GM18873 (cell line): ENCODE data around the gene TOP1.

Experiments used
- ATAC-seq: cut with Tn5 transposase; IDR thresholded peaks from one replicate; pipeline ENCODE4 v1.9.1; 2021; ENCODE audit warnings: mild to moderate bottlenecking, moderate library complexity, moderate number of reproducible peaks; ENCODE audit not compliant: unreplicated experiment, low FRiP score

TOP1 gene

DNA sequence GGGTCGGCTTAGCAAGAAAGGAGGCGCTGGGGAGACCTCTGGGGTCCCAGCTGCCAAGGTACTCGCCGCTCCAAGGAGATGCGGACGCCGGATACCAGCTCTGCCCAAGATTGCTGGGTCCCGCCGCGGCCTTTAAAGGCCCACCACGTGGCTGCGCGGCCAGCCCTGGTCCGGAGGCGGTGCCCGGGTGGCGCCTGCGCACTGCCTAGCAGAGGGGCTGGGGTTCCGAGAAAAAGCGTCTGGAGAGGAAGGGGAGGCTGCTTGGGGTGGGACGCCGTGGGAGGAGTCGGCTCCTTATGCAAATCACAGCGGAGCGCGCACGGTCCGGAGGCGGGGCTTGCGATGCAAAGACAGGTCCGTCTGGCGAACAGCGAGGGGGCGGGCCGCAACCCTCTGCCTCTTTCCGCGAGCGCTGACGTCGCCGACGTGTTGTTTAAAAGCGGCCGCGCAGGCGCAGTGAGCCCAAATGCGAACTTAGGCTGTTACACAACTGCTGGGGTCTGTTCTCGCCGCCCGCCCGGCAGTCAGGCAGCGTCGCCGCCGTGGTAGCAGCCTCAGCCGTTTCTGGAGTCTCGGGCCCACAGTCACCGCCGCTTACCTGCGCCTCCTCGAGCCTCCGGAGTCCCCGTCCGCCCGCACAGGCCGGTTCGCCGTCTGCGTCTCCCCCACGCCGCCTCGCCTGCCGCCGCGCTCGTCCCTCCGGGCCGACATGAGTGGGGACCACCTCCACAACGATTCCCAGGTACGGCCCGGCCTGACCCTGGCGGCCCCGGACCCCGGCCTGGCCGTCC lies at the start of gene TOP1:
Gene TOP1 (plus strand): TSS at position 464 of the 791 bp plus-strand sequence. CDS start 246 bp downstream, at position 710.
- ATAC-seq: peak; percentile 90

- no peak for ATAC-seq
These were observed 49.4 kb upstream of the TOP1 start for GRCh38 chr20:40979247-40979646.

DNA sequence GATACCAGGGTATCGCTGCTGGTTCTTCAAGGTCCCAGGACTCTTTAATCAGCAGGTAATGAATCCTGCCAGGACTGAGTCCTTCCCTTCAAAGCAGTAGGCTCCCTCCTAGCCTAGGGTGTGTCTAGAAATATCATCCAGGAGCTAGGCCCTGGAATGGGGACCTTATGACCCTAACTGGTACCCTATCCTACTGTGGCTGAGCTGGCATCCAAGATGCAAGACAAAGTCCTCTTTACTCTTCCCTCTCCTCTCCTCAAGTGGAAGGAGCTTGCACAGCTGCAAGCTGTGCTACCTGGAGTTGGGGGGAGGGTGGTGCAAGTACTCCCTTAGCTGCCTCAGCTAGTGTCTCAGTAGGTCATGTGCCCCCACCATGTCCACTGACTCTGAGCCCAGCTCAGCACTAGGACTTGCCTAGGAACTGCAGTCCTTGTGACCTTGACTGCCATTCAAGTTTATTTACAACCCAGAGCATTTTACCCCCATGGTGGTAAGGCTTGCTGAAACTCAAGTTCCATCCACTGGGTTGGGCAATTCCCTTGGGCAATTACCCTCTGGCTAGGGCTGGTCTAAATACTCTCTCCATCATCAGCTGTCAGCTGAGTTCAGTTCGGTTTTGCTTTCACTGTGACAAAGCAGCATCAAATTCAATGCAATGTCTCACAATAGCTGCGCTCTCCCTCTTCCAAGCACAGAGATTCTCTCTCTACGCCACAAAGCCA lies 48.4 kb upstream of the TOP1 start:
- ATAC-seq: no peak

- ATAC-seq: no peak
These were observed 47.8 kb upstream of the TOP1 start for GRCh38 chr20:40980828-40981310.

GRCh38 chr20:40982415-40983145 lies 46.0 kb upstream of the TOP1 start:
- ATAC-seq: no peak

GRCh38 chr20:40983898-40984297 lies 44.7 kb upstream of the TOP1 start:
- ATAC-seq: no peak

GRCh38 chr20:40984496-40984895 lies 44.1 kb upstream of the TOP1 start:
- no peak for ATAC-seq

DNA sequence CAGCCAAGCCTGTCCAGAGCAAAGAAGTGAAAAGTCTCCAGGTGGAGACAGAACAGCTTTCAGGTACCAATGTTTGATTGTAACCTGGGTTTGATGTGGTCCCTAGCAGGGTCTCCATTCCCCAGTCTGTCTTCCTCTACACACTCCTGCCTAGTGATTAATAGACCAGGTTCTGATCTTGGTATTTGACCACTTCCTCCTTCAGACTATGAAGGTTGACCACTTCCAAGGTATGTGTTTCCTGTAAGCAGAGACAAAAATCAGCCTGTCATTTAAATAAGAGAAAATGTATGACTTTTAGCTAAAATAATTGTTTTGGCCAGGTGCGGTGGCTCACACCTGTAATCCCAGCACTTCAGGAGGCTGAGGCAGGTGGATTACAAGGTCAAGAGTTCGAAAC lies 41.8 kb upstream of the TOP1 start:
- ATAC-seq: no peak

GRCh38 chr20:40990542-40991120 lies 38.0 kb upstream of the TOP1 start:
- ATAC-seq: peak; percentile 54

GRCh38 chr20:40991181-40991889 lies 37.3 kb upstream of the TOP1 start:
- peak; percentile 79 for ATAC-seq

DNA sequence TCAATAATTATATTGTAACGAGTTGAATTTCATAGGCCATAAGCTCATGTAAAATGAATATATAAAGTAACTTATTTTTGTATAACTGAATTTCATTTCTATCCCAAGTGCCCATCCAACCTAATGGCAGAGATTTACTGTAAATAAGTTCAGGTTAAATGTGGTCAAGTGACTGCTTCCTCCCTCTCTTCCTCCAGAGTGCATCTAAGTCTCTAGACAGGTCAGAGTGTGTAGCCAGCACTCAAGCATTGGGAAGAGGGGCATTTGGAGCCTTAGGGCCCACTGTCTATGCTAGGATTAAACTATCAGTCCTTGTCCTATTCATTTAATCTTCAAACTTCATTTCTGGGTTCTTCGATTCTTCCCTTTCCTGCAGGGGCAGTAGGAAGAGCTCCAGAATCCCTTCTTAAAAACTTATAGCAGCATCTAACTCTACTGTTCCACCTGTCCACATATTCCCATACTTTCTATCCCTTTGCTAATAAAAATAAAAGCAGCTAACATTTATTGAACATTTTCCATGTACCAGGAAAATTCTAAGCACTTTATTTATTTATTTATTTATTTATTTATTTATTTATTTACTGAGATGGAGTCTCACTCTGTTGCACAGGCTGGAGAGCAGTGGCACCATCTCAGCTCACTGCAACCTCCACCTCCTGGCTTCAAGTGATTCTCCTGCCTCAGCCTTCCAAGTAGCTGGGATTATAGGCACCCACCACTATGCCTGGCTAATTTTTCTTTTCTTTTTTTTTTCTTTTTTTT lies 36.1 kb upstream of the TOP1 start:
- no peak for ATAC-seq

DNA sequence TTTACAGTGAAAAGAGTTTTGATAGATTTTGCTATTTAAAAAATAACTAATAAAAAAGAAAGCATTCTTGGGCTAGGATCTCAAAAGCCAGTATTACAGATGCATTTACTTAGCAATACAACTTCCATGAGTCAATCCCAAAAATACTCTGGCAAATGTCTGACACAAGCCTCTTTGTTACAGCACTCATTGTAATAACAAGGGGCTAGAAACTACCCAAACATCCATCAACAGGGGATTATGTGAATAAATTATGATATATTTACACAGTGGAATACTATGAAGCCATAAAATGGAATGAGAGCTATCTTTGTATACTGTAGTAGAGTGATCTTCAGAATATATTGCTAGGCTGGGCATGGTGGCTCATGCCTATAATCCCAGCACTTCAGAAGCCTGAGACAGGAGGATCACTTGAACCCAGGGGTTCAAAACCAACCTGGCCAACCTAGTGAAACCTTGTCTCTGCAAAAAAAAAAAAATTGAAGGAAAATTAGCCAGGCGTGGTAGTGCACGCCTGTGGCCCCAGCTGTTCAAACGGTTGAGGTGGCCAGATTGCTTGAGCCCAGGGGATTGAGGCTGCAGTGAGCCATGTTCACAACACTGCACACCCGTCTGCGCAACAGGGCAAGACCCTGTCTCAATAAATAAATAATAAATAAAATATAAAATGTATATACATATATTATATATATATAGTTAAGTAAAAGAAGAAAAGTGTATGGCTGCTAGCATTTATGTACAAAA lies 34.7 kb upstream of the TOP1 start:
- ATAC-seq: no peak

- no peak for ATAC-seq
These were observed 32.3 kb upstream of the TOP1 start for GRCh38 chr20:40996326-40996725.

GRCh38 chr20:40997116-40997515 lies 31.5 kb upstream of the TOP1 start:
- ATAC-seq: no peak

DNA sequence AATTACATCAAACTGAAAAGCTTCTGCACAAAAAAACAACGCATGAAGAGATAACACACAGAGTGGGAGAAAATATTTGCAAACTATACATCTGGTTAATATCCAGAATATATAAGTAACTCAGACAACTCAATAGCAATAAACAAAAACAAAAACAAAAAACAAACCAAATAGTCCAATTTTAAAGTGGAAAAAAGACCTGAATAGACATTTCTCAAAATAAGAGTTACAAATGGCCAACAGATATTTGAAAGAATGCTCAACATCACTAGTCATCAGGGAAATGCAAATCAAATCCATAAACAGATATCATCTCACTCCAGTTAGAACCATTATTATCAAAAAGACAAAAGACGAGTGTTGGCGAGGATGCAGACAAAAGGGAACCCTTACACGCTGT lies 28.8 kb upstream of the TOP1 start:
- no peak for ATAC-seq

DNA sequence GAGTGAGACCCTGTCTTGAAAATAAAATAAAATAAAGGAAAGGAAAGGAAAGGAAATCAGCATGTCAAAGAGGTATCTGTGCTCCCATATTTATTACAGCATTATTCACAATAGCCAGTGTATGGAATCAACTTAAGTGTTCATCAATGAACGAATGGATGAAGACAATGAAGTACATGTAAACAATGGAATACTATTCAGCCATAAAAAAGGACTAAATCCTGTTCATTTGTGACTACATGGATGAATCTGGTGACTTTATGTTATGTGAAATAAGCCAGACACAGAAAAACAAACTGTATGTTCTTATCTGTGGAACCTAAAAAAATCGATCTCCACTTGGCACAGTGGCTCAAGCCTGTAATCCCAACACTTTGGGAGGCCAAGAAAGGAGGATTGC lies 28.0 kb upstream of the TOP1 start:
- no peak for ATAC-seq

- no peak for ATAC-seq
These were observed 27.1 kb upstream of the TOP1 start for GRCh38 chr20:41001497-41001896.

DNA sequence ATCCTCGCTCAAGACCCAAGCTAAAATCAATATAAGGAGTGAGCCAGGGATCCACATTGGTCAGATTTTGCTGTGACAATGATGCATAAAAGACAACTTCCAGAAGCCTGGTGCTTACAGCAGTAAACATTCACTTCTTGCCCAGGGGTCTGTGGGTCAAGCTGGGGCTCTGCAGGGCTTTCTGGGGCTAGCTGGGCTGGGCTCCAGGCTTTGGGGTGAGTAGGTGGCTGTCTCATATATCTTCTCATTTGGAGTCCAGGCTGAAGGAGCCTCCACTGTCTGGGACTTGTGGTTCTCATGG lies 25.8 kb upstream of the TOP1 start:
- no peak for ATAC-seq
